Osteoblast (primary cell): Measurements from ENCODE around the gene THRSP. TPM values are rescaled to one million over a fixed set of nuclear protein-coding genes. Genes with fewer than 3 reads are reported as not detected.

ENCODE experiments used
- DNase-seq: peaks from one replicate; pipeline ENCODE4 v3.0.0; 2011; ENCODE audit warnings: low spot score, mixed read lengths; ENCODE audit not compliant: insufficient read length; ENCODE audit errors: missing footprints
- H2AFZ ChIP-seq: 2 replicates; pipeline ENCODE4 v1.6.0; 2011; ENCODE audit warnings: mild to moderate bottlenecking, low read length
- H3K27ac ChIP-seq: 2 replicates; pipeline ENCODE4 v1.5.1; 2011; ENCODE audit warnings: mild to moderate bottlenecking, low read depth, low read length, moderate library complexity
- H3K27me3 ChIP-seq: 2 replicates; pipeline ENCODE4 v1.6.0; 2012; ENCODE audit warnings: mild to moderate bottlenecking, control low read depth, inconsistent platforms, low read length, moderate library complexity; ENCODE audit not compliant: insufficient read depth
- H3K36me3 ChIP-seq: 2 replicates; pipeline ENCODE4 v1.5.1; 2011; ENCODE audit warnings: mild to moderate bottlenecking, low read length, control low read depth, moderate library complexity; ENCODE audit not compliant: insufficient read depth
- H3K4me1 ChIP-seq: 2 replicates; pipeline ENCODE4 v1.5.1; 2011; ENCODE audit warnings: mild to moderate bottlenecking, low read length, control low read depth, moderate library complexity; ENCODE audit not compliant: insufficient read depth
- H3K4me2 ChIP-seq: 2 replicates; pipeline ENCODE4 v1.6.0; 2011; ENCODE audit warnings: mild to moderate bottlenecking, low read length; ENCODE audit not compliant: insufficient read depth
- H3K4me3 ChIP-seq: fragments of 200-600 bp; sonication (generic); 3 replicates; pipeline ENCODE4 v1.5.1; 2012; ENCODE audit warnings: mild to moderate bottlenecking, low read length, inconsistent platforms; ENCODE audit not compliant: insufficient read depth
- H3K79me2 ChIP-seq: 2 replicates; pipeline ENCODE4 v1.6.0; 2012; ENCODE audit warnings: mild to moderate bottlenecking, low read length, control low read depth, inconsistent platforms; ENCODE audit not compliant: insufficient read depth
- H3K9me3 ChIP-seq: 2 replicates; pipeline ENCODE4 v1.5.1; 2011; ENCODE audit warnings: low read depth, low read length, control low read depth
- H4K20me1 ChIP-seq: 2 replicates; pipeline ENCODE4 v1.6.0; 2012; ENCODE audit warnings: mild to moderate bottlenecking, low read length, control low read depth; ENCODE audit not compliant: insufficient read depth
- total RNA-seq: library from RNA; depleted of rRNA; stranded (reverse); fragments of >200 nt; gene quantifications from 2 replicates; pipeline ENCODE4 v1.2.3, GENCODE V29; 2012
- TF ChIP-seq, protein P1 (sequence below): IDR thresholded peaks from 2 replicates; pipeline ENCODE4 v1.5.1; 2011; ENCODE audit warnings: mild to moderate bottlenecking, low read depth, low read length, moderate library complexity; ENCODE audit errors: extremely low read depth

THRSP gene
- total RNA-seq, 1 donor = not detected

- Histone ChIP-seq H2AFZ (no peak overlapping the region), H3K27me3 (peaks cover 4% of the 10 kb centered on the region), H3K4me2 (no peak overlapping the region), H3K79me2 (no peaks in the 10 kb centered on the region), H4K20me1 (no peaks in the 10 kb centered on the region), H3K9me3 (no peaks in the 10 kb centered on the region), H3K36me3 (no peaks in the 10 kb centered on the region), H3K4me1 (no peaks in the 10 kb centered on the region), H3K4me3 (no peak overlapping the region), H3K27ac (no peak overlapping the region)
- no peak for DNase-seq
- TF ChIP-seq, protein P1, sequence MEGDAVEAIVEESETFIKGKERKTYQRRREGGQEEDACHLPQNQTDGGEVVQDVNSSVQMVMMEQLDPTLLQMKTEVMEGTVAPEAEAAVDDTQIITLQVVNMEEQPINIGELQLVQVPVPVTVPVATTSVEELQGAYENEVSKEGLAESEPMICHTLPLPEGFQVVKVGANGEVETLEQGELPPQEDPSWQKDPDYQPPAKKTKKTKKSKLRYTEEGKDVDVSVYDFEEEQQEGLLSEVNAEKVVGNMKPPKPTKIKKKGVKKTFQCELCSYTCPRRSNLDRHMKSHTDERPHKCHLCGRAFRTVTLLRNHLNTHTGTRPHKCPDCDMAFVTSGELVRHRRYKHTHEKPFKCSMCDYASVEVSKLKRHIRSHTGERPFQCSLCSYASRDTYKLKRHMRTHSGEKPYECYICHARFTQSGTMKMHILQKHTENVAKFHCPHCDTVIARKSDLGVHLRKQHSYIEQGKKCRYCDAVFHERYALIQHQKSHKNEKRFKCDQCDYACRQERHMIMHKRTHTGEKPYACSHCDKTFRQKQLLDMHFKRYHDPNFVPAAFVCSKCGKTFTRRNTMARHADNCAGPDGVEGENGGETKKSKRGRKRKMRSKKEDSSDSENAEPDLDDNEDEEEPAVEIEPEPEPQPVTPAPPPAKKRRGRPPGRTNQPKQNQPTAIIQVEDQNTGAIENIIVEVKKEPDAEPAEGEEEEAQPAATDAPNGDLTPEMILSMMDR = no peak
These were observed 43.4 kb upstream of the THRSP start for GRCh38 chr11:78020246-78020645.

DNA sequence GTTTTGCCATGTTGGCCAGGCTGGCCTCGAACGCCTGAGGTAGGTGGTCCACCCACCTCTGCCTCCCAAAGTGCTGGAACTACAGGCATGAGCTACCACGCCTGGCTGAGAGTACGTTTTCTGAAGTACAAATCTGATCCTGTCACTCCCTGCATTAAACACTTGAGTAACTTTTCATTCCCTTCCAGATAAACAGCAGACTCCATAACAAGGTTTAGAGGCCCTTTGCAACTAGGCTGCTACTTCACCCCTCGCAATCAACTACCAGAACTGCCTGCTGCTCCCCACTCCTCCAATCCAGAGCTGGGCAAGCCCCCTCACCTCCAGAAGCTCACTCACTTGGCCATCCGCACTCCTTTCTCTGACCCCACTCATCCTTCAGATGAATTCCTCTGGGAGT, 42.0 kb upstream of the THRSP start:
- no peak overlapping the region for H3K4me2 ChIP-seq
- DNase-seq = no peak
- H2AFZ ChIP-seq = no peak overlapping the region
- TF ChIP-seq, protein P1 = no peak
- H3K4me3 ChIP-seq = no peak overlapping the region
- no peaks in the 10 kb centered on the region for H4K20me1 ChIP-seq
- peaks cover 4% of the 10 kb centered on the region for H3K27me3 ChIP-seq
- no peaks in the 10 kb centered on the region for H3K4me1 ChIP-seq
- H3K9me3 ChIP-seq = no peaks in the 10 kb centered on the region
- no peaks in the 10 kb centered on the region for H3K36me3 ChIP-seq
- H3K27ac ChIP-seq = no peak overlapping the region
- H3K79me2 ChIP-seq = no peaks in the 10 kb centered on the region

DNA sequence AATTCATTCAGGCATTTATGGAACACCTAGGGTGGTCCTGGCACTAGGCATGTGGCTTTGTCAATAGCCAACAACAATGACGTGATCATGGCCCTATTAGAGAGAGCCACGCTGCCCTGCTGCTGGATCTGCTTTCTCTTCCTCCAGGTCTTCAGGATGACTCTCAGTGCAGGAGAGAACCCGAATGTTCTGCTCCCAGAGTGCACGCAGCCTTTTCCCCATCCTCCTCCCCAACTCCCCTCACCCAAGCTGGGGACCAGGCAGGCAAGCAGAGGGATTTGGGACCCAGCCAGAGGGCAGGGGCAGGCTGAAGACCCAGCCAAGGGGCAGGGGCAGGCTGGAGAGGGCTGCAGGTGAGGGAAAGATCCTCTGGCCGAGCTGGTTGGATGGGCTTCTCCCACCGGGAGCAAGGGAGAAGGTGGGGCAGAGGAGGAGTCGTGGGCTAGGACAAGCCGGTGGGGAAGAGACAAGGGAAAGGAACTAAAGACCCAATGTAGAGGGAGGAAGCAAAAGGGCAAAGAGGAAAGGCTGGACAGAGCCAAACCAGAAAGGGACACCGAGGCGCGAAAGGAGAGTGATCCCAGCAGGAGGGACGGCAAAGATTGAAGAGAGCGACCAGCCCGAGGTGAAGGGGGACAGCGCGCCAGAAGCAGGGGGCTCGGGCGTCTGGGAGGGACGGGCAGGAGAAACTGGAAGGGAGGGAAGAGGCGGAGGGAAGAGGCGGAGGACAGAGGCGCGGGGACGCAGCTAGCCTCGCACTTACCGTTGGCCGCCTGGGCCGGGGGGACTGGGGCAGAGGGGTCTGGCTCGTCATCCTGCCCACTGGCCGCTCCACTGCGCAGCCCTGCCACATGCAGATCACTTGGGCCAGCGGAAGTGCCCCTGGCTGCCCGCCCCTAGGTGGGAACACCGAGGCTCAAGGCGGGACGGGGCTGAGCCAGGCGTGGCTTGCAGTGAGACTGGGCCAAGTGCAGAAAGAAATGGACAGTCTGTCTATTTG, 41.0 kb upstream of the THRSP start, which contains the start of gene KCTD14:
TSS of gene KCTD14 (minus strand) at position 880 of the 1,000 bp plus-strand sequence. CDS start at position 853, 27 bp downstream.
- Histone ChIP-seq H4K20me1 (no peaks in the 10 kb centered on the region), H3K36me3 (no peaks in the 10 kb centered on the region), H3K4me2 (peak within 1 kb of the TSS; percentile 80), H3K79me2 (no peaks in the 10 kb centered on the region), H3K27ac (no peak within 1 kb of the TSS), H3K4me3 (peak within 1 kb of the TSS; percentile 71), H3K4me1 (no peaks in the 10 kb centered on the region), H3K27me3 (peaks cover 4% of the 10 kb centered on the region), H2AFZ (peak within 1 kb of the TSS; percentile 92), H3K9me3 (no peaks in the 10 kb centered on the region)
- peak; percentile 84 for DNase-seq
- TF ChIP-seq, protein P1 = no peak

- no peak for DNase-seq
- Histone ChIP-seq H3K36me3 (no peaks in the 10 kb centered on the region), H3K27ac (no peak overlapping the region), H3K27me3 (peaks cover 4% of the 10 kb centered on the region), H3K79me2 (no peaks in the 10 kb centered on the region), H3K9me3 (no peaks in the 10 kb centered on the region), H3K4me3 (peak overlapping the region; percentile 71), H3K4me1 (no peaks in the 10 kb centered on the region), H2AFZ (peak overlapping the region; percentile 92), H4K20me1 (no peaks in the 10 kb centered on the region), H3K4me2 (peak overlapping the region; percentile 80)
- TF ChIP-seq, protein P1 = no peak
These were observed 40.2 kb upstream of the THRSP start for GRCh38 chr11:78023426-78023825.
